Measurements from ENCODE around the gene DYRK1A. TPM values are rescaled to one million over a fixed set of nuclear protein-coding genes. Genes with fewer than 3 reads are reported as not detected.

Gene DYRK1A
- polyA plus RNA-seq, 1 donor (not counting 4 experiments of a cell fraction or from before 2014, with no cell fraction given), result 25.3 TPM

DNA sequence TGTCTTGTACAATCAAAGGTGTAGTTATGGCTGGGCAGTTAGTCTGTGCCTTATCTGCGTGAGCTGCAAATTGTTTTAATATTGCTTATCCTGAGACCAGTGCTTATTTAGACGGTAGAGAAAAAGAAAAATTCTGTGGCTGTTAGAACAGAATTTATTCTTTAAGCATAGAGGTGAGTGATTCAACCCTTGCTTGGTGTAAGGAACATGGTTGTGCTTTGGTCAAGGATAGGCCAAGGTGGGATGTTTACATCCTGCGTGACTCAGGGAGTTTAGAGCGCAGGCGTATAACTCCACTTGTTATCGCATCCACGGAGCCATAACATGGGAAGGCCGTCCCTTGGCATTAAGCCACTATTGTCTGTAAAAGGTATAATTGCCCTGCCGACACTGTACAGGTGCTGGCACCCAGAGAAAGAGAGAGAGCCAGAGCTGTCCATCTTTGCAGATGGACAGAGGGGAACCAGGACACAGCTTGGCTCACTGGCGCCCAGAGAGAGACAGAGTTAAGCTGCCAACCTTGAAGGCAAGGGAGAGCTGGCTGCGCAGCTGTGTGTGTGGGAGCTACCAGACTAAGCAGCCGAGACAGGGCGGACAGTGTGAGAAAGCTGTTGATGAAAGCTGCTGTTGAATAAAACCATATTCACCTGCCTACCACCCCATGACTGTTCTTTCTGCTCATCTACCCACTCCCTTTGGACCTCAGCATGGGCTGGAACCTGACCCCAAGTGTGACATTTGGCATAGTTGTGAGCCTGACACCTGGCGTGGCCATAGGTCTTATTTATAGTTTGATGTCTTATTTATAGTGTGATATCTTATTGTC, 200.4 kb downstream of the DYRK1A start:
- no peaks in the 10 kb centered on the region for H3K27me3 ChIP-seq (ENCODE audit: control insufficient read depth, extremely low read depth, insufficient read depth, low read length)
- H3K4me2 ChIP-seq (ENCODE audit: control insufficient read depth, extremely low read depth, insufficient read depth, low read depth, low read length), result no peak overlapping the region
- H3K36me3 ChIP-seq (ENCODE audit: control insufficient read depth in 2 of 2, extremely low read depth in 1 of 2, insufficient read depth in 2 of 2, low read length in 2 of 2), result no peaks in the 10 kb centered on the region
- no peaks in the 10 kb centered on the region for H3K9me3 ChIP-seq (ENCODE audit: control insufficient read depth, low read depth, low read length)
- no peak overlapping the region for H3K9ac ChIP-seq (ENCODE audit: control insufficient read depth, extremely low read depth, insufficient read depth, low read length)
- no peak for DNase-seq (ENCODE audit: low read depth, low spot score)
- H3K4me1 ChIP-seq (ENCODE audit: control insufficient read depth, extremely low read depth, insufficient read depth, low read length), result peaks cover 17% of the 10 kb centered on the region
- no peak overlapping the region for H3K27ac ChIP-seq (ENCODE audit: control insufficient read depth, insufficient read depth, low read length)
- no peak overlapping the region for H3K4me3 ChIP-seq (ENCODE audit: control insufficient read depth in 2 of 3, extremely low read depth in 1 of 3, insufficient read depth in 2 of 3, low read depth in 1 of 3, low read length in 3 of 3)
- H2AFZ ChIP-seq (ENCODE audit: control insufficient read depth, low read length), result no peak overlapping the region
- FAIRE-seq, result no peak
- no peaks in the 10 kb centered on the region for H3K9me1 ChIP-seq (ENCODE audit: control insufficient read depth, extremely low read depth, insufficient read depth, low read length)
- H3K79me2 ChIP-seq (ENCODE audit: control insufficient read depth, insufficient read depth, low read length), result no peaks in the 10 kb centered on the region
- no peaks in the 10 kb centered on the region for H4K20me1 ChIP-seq (ENCODE audit: control insufficient read depth, extremely low read depth, insufficient read depth, low read length)
- TF ChIP-seq EZH2 (IDR thresholded peaks at IDR 0.05; ENCODE audit: low read length), result no peak
- TF ChIP-seq, protein P1, sequence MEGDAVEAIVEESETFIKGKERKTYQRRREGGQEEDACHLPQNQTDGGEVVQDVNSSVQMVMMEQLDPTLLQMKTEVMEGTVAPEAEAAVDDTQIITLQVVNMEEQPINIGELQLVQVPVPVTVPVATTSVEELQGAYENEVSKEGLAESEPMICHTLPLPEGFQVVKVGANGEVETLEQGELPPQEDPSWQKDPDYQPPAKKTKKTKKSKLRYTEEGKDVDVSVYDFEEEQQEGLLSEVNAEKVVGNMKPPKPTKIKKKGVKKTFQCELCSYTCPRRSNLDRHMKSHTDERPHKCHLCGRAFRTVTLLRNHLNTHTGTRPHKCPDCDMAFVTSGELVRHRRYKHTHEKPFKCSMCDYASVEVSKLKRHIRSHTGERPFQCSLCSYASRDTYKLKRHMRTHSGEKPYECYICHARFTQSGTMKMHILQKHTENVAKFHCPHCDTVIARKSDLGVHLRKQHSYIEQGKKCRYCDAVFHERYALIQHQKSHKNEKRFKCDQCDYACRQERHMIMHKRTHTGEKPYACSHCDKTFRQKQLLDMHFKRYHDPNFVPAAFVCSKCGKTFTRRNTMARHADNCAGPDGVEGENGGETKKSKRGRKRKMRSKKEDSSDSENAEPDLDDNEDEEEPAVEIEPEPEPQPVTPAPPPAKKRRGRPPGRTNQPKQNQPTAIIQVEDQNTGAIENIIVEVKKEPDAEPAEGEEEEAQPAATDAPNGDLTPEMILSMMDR (optimal IDR thresholded peaks at IDR 0.05 in 1 of 3, IDR thresholded peaks at IDR 0.05 in 1 of 3, conservative IDR thresholded peaks at IDR 0.05 in 1 of 3; ENCODE audit: extremely low read depth in 1 of 3, insufficient read depth in 2 of 3, low read length in 3 of 3), result no peak
- dilution Hi-C loops (cut with MboI; ENCODE audit: extremely low pct_ligation_motif_present, low sequenced_read_pairs), result no loop called here

DNA sequence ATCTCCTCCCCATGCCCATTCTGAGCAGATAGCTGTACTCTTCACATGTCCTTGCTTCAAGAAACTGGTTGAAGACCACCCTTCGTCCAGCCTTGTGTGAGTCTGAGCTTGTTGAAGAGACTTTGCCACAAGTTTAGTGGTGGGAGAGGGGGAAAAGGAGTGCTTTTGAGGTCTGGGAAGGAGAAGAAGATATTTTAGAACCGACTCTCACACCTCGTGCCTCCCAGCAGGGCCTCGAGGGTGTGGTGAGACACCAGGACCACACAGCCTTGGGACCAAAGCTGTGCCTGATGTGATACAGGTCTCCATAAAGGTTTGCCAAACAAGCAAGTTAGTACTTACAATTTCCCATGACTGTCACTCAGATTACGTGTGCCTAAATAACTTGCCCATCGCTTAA, 201.8 kb downstream of the DYRK1A start:
- no peaks in the 10 kb centered on the region for H3K9me1 ChIP-seq (ENCODE audit: control insufficient read depth, extremely low read depth, insufficient read depth, low read length)
- dilution Hi-C loops (cut with MboI; ENCODE audit: extremely low pct_ligation_motif_present, low sequenced_read_pairs), result no loop called here
- DNase-seq (ENCODE audit: low read depth, low spot score) (no peak), FAIRE-seq (no peak)
- H3K27me3 ChIP-seq (ENCODE audit: control insufficient read depth, extremely low read depth, insufficient read depth, low read length), result no peaks in the 10 kb centered on the region
- TF ChIP-seq EZH2 (IDR thresholded peaks at IDR 0.05; ENCODE audit: low read length), result no peak
- TF ChIP-seq, protein P1 (optimal IDR thresholded peaks at IDR 0.05 in 1 of 3, IDR thresholded peaks at IDR 0.05 in 1 of 3, conservative IDR thresholded peaks at IDR 0.05 in 1 of 3; ENCODE audit: extremely low read depth in 1 of 3, insufficient read depth in 2 of 3, low read length in 3 of 3), result no peak
- no peaks in the 10 kb centered on the region for H3K9me3 ChIP-seq (ENCODE audit: control insufficient read depth, low read depth, low read length)
- H3K79me2 ChIP-seq (ENCODE audit: control insufficient read depth, insufficient read depth, low read length), result no peaks in the 10 kb centered on the region
- H3K4me2 ChIP-seq (ENCODE audit: control insufficient read depth, extremely low read depth, insufficient read depth, low read depth, low read length), result no peak overlapping the region
- H3K4me3 ChIP-seq (ENCODE audit: control insufficient read depth in 2 of 3, extremely low read depth in 1 of 3, insufficient read depth in 2 of 3, low read depth in 1 of 3, low read length in 3 of 3), result no peak overlapping the region
- H3K36me3 ChIP-seq (ENCODE audit: control insufficient read depth in 2 of 2, extremely low read depth in 1 of 2, insufficient read depth in 2 of 2, low read length in 2 of 2), result no peaks in the 10 kb centered on the region
- no peak overlapping the region for H2AFZ ChIP-seq (ENCODE audit: control insufficient read depth, low read length)
- H3K4me1 ChIP-seq (ENCODE audit: control insufficient read depth, extremely low read depth, insufficient read depth, low read length), result peaks cover 13% of the 10 kb centered on the region
- no peaks in the 10 kb centered on the region for H4K20me1 ChIP-seq (ENCODE audit: control insufficient read depth, extremely low read depth, insufficient read depth, low read length)
- no peak overlapping the region for H3K9ac ChIP-seq (ENCODE audit: control insufficient read depth, extremely low read depth, insufficient read depth, low read length)
- no peak overlapping the region for H3K27ac ChIP-seq (ENCODE audit: control insufficient read depth, insufficient read depth, low read length)
